Hematopoietic multipotent progenitor cell treated with erythropoietin and hydrocortisone succinate and interleukin-3 and kit ligand, for 15 days (in vitro differentiated cells): ENCODE measurements around the gene ELMO1.
A peak's percentile ranks its signal among the peaks of the same experiment; 100 is the strongest.

Source experiments
- DNase-seq: peaks from one replicate; pipeline ENCODE4 v3.0.0-alpha.2; 2015; ENCODE audit warnings: low spot score

ELMO1 gene

DNA sequence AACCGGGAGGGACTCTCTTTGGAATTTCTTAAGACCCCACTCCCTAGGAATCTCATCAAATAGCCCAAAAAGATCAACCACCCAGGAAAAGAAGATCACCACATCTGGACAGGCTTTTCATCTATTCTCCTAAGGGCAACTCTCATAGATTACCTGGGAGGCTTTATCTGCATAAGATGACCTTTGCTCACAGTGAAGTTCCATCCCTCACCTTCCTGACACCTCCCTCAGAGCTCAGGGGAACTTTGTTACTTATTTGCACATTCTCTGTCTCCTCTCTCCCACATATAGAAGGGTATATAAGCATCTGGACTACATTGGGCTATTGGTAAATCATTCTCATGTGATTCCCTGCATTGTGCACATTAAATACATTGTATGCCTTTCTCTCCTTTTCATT is 80.1 kb downstream of the ELMO1 start:
- no peak for DNase-seq

DNA sequence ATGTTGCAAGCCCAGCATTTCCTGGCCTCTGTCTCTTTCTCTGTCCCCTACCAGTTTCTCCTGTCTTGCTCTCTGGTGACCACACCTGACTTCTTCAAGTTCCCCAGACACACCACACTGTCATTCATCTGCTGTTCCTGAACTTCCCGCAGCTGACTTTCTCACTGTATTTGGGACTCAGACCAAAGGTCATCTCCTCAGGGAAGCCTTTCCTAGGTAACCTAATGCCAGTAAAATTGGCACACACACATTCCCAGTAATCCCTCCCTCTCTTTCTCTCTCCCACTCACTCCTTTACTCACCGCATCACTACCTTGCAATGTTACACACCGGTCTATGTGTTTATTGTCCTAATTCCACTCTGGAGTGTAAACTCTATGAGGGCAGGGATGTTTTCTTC is 81.7 kb downstream of the ELMO1 start:
- DNase-seq = no peak

- no peak for DNase-seq
Measured at GRCh38 chr7:37366445-37366844, 82.2 kb downstream of the ELMO1 start.

GRCh38 chr7:37365405-37365804 is 83.3 kb downstream of the ELMO1 start:
- DNase-seq = no peak

DNA sequence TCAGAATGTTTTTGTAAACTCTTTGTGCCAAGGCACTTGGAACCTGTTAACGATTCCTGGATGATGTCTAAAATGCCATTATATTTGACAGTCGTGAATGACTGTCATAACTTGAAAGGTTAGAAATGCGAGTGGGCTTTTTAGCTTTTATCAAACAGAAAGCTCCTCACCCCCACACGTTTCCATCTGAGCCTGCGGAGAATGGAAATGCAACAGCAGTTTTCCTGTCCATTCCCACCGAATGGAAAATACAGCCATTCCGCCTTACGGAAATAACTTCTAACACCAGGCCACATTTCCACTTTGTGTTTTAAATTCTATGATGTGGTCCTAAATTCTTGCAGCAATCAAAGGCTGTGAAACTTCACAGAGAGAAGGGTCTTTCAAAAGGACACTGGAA is 83.8 kb downstream of the ELMO1 start:
- DNase-seq = no peak

- DNase-seq = no peak
Measured at GRCh38 chr7:37363536-37364491, 84.8 kb downstream of the ELMO1 start.

DNA sequence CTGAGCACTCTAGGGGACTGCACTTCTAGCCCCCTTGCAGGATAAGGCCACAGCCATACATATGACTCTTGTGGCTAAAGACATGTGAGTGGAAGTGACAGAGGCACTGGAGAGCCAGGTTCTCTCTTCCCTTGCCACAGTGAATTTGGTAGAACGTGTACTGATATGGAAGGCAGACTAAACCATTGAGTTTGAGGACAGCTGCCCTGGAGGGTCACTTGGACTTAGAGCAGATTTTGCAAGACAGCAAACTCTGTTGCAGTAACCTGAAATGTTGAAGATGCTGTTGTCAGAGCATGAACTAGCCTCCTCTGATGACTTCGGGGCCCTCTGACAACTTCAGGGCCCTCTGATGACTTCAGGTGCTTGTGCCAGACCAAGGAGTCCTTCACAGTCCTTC is 85.9 kb downstream of the ELMO1 start:
- DNase-seq = no peak

- no peak for DNase-seq
Measured at GRCh38 chr7:37360484-37360883, 88.2 kb downstream of the ELMO1 start.

- DNase-seq = no peak
Measured at GRCh38 chr7:37359662-37360444, 88.8 kb downstream of the ELMO1 start.

DNA sequence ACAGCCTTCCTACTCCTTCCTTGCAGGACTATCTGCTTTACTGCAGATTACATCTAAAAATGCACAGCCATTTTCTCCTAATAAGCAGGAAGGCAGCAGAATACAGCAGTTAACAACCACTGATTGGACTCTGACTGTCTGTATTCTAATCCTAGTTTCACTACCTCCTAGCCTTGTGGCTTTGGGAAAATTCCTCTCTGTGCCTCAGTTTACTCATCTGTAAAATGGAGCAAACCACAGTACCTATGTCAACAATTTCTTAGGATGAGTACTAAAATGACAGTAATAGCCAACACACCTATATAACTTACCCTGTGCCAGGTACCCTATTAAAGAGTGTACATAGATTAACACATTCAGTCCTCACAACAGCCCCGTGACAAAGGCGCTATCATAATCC is 89.5 kb downstream of the ELMO1 start:
- no peak for DNase-seq

GRCh38 chr7:37357637-37357996 is 91.0 kb downstream of the ELMO1 start:
- no peak for DNase-seq

GRCh38 chr7:37356911-37357636 is 91.6 kb downstream of the ELMO1 start:
- DNase-seq = no peak

GRCh38 chr7:37354656-37355131 is 94.0 kb downstream of the ELMO1 start:
- no peak for DNase-seq

DNA sequence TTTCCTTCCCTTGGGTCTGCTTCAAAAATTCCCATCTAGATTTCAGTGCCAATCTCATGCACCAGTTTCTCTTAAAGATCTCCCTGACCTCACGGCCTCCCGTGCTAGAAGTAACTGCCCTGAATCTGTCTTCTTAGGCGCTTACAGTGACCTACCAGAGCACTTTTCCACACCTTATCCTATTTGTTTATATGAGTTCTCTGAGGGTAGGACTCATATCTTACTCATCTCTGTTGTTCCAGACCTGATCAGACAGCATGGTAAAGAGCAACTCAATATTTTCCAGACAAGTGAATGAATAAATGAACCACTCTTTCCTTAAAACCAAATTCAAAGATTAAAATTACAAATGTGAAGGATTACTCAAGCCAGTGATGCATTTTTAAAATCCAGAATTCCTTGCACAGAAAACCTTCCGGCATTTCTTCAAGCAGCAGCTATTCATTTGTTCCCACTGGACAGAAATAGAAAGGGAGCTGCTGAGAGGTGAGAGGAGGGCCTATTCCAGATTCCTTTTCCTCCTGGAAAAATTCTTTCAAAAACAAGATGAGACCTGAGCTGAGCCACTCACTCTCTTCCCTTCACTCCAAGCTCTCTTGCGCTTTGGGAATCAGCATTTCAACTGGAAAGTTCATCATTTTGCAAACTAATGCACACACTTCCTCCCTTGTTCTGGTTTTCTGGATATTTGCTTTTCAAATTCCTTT is 94.6 kb downstream of the ELMO1 start:
- no peak for DNase-seq

GRCh38 chr7:37352974-37353948 is 95.4 kb downstream of the ELMO1 start:
- DNase-seq = peak; percentile 61

DNA sequence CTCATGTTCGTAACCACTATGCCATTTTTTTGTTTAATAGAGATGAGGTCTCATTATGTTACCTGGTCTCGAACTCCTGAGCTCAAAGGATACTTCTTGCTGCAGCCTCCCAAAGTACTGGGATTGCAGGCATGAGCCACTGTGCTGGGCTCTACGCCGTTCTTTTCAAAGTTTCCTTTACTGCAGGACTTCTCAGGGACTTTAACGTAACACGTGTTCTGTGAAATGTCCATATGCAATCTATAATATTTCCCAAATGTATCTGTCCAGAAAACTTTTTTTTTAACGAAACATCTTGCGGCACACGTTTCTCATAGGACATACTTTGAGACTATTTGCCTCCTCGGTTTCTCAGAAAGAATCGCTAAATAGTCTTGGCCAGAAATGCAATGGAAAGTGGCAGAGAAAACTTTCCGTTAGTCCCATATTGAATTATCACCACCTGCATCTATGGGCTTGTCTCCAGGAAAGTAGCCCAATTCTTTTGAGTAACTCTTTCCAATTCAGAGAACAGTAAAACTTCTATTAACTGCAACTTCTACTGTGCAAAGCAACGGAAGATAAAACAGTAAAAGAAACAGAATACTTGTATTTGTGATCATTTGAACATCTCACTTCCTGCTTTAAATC is 96.3 kb downstream of the ELMO1 start:
- no peak for DNase-seq

DNA sequence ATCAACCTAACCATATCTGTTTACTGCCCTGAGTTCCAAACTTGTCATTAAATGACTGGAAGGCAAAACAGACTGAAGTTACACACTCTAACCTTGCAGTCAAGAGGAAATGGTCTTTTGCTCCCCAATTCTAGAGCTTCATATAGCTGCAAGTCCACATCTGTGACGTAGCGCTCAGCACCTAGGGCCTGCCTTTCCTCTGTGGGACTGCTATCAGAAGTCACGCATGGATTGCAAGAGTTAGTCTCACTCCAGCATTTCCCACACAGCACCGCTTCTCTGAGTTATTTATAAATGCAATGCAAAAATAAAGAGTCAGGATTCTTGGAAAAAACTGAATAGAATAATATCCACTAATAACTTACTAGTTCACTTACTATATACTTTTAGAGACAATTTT is 96.9 kb downstream of the ELMO1 start:
- DNase-seq = no peak

GRCh38 chr7:37349979-37350590 is 98.6 kb downstream of the ELMO1 start:
- no peak for DNase-seq

GRCh38 chr7:37348982-37349381 is 99.7 kb downstream of the ELMO1 start:
- DNase-seq = no peak

- DNase-seq = no peak
Measured at GRCh38 chr7:37346761-37347160, 101.9 kb downstream of the ELMO1 start.
